CD14-positive monocyte (primary cell): Measurements from ENCODE around the gene PRKAR1A. TPM values are rescaled to one million over a fixed set of nuclear protein-coding genes. Genes with fewer than 3 reads are reported as not detected.

Experiments
- DNase-seq, 3 donors: peaks; one replicate each; pipeline ENCODE4 v3.0.0-alpha.2; 2011 to 2022
- H2AFZ ChIP-seq: 2 replicates; pipeline ENCODE4 v1.6.0; 2012; ENCODE audit warnings: mild to moderate bottlenecking, low read depth, low read length, inconsistent platforms; ENCODE audit not compliant: insufficient read depth, poor library complexity, severe bottlenecking
- H3K27ac ChIP-seq, 2 donors: 1 replicate in 1 of 2; 2 replicates in 1 of 2; pipeline ENCODE4 v1.5.1; 2012 to 2013; ENCODE audit warnings: low read length in 2 of 2, control low read depth in 1 of 2, inconsistent platforms in 1 of 2, low read depth in 1 of 2, mild to moderate bottlenecking in 1 of 2
- H3K27me3 ChIP-seq, 2 donors: one replicate each; pipeline versions ENCODE4 v1.6.0 to v1.6.1; 2011 to 2013; ENCODE audit warnings: low read length in 2 of 2; ENCODE audit not compliant: control insufficient read depth in 2 of 2, insufficient read depth in 2 of 2
- H3K36me3 ChIP-seq, 2 donors: replicated peaks in 1 of 2; 1 replicate in 1 of 2; 2 replicates in 1 of 2; pipeline versions ENCODE4 v1.5.1 to v1.6.1; 2012 to 2013; ENCODE audit warnings: low read length in 2 of 2, control low read depth in 1 of 2, inconsistent platforms in 1 of 2, mild to moderate bottlenecking in 1 of 2; ENCODE audit not compliant: insufficient read depth in 2 of 2, control insufficient read depth in 1 of 2
- H3K4me1 ChIP-seq, 2 donors: 1 replicate in 1 of 2; 2 replicates in 1 of 2; pipeline versions ENCODE4 v1.5.1 to v1.6.1; 2012 to 2013; ENCODE audit warnings: low read length in 2 of 2, control low read depth in 1 of 2, inconsistent platforms in 1 of 2, mild to moderate bottlenecking in 1 of 2, moderate library complexity in 1 of 2; ENCODE audit not compliant: insufficient read depth in 2 of 2, control insufficient read depth in 1 of 2
- H3K4me2 ChIP-seq: replicated peaks from 2 replicates; pipeline ENCODE3; 2012; ENCODE audit warnings: low read length, moderate library complexity, mild to moderate bottlenecking; ENCODE audit not compliant: poor library complexity, severe bottlenecking; ENCODE audit errors: extremely low read depth
- H3K4me3 ChIP-seq, 3 experiments: fragments of 200-600 bp in 1 of 3; sonication (generic) in 1 of 3; replicated peaks in 1 of 3; 1 replicate in 2 of 3; 2 replicates in 1 of 3; pipeline ENCODE4 v1.5.1; 2011 to 2013; ENCODE audit warnings: low read length in 3 of 3, mild to moderate bottlenecking in 3 of 3, control low read depth in 2 of 3, low read depth in 2 of 3, inconsistent platforms in 1 of 3, moderate library complexity in 1 of 3
- H3K79me2 ChIP-seq: 2 replicates; pipeline ENCODE4 v1.6.0; 2012; ENCODE audit warnings: mild to moderate bottlenecking, control low read depth, inconsistent platforms, low read length, moderate library complexity; ENCODE audit not compliant: insufficient read depth
- H3K9ac ChIP-seq: 2 replicates; pipeline ENCODE4 v1.6.0; 2017; ENCODE audit warnings: low read length, mild to moderate bottlenecking; ENCODE audit not compliant: insufficient read depth, poor library complexity, severe bottlenecking
- H3K9me3 ChIP-seq, 2 donors: replicated peaks in 1 of 2; 1 replicate in 1 of 2; 2 replicates in 1 of 2; pipeline versions ENCODE4 v1.5.1 to v1.6.1; 2012 to 2013; ENCODE audit warnings: low read length in 2 of 2, control low read depth in 1 of 2; ENCODE audit not compliant: control insufficient read depth in 1 of 2, insufficient read depth in 1 of 2
- H4K20me1 ChIP-seq: 2 replicates; pipeline ENCODE4 v1.6.0; 2012; ENCODE audit warnings: mild to moderate bottlenecking, low read length, control low read depth, moderate library complexity; ENCODE audit not compliant: insufficient read depth
- H3K27ac Mint-ChIP-seq, 7 donors: one replicate each; pipeline ENCODE4 v1.8.0; 2020; ENCODE audit warnings: mild to moderate bottlenecking in 7 of 7, mixed read lengths in 7 of 7, moderate library complexity in 6 of 7, inconsistent platforms in 2 of 7
- H3K27me3 Mint-ChIP-seq, 3 donors: one replicate each; pipeline ENCODE4 v1.8.0; 2021 to 2022; ENCODE audit warnings: low read depth in 3 of 3, mild to moderate bottlenecking in 3 of 3, mixed read lengths in 3 of 3, moderate library complexity in 3 of 3, inconsistent platforms in 1 of 3
- H3K36me3 Mint-ChIP-seq, 2 donors: one replicate each; pipeline ENCODE4 v1.8.0; 2020; ENCODE audit warnings: mixed read lengths in 2 of 2, inconsistent platforms in 1 of 2, mild to moderate bottlenecking in 1 of 2
- H3K4me1 Mint-ChIP-seq: one replicate; pipeline ENCODE4 v1.8.0; 2020; ENCODE audit warnings: mild to moderate bottlenecking, mixed read lengths
- H3K4me3 Mint-ChIP-seq, 2 donors: one replicate each; pipeline ENCODE4 v1.8.0; 2020; ENCODE audit warnings: mild to moderate bottlenecking in 2 of 2, mixed read lengths in 2 of 2, moderate library complexity in 1 of 2
- H3K9me3 Mint-ChIP-seq, 7 donors: one replicate each; pipeline ENCODE4 v1.8.0; 2020 to 2022; ENCODE audit warnings: mixed read lengths in 7 of 7, mild to moderate bottlenecking in 6 of 7, moderate library complexity in 6 of 7, inconsistent platforms in 2 of 7
- WGBS: methylation state at CpG from one replicate; pipeline ENCODE4 v1.1.5; 2013; ENCODE audit warnings: missing lambda C conversion rate; ENCODE audit not compliant: insufficient coverage; 5-methylcytosine and 5-hydroxymethylcytosine counted together
- intact Hi-C, 2 donors: fragments of 100-400 bp; cut with micrococcal nuclease; formaldehyde crosslinking; loops; one replicate each; pipeline versions ENCODE4 v1.15.0 to v1.15.1; 2023
- polyA plus RNA-seq, 3 donors: library from polyadenylated mRNA; depleted of rRNA in 1 of 3; unstranded in 2 of 3; stranded (reverse) in 1 of 3; fragments of 300-500 nt in 2 of 3; fragments of >200 nt in 1 of 3; fragmentation: Illumina TruSeq in 2 of 3; gene quantifications; 1 replicate in 2 of 3; 2 replicates in 1 of 3; pipeline ENCODE4 v1.2.3, GENCODE V29; 2012 to 2021
- TF ChIP-seq, protein P1 (sequence below): fragments of 200-600 bp; IDR thresholded peaks from one replicate; pipeline ENCODE4 v1.8.0; 2022; ENCODE audit warnings: antibody characterized with exemption, mild to moderate bottlenecking

The PRKAR1A gene
- polyA plus RNA-seq, 3 donors: 91.9 to 436 (median 300) TPM

DNA sequence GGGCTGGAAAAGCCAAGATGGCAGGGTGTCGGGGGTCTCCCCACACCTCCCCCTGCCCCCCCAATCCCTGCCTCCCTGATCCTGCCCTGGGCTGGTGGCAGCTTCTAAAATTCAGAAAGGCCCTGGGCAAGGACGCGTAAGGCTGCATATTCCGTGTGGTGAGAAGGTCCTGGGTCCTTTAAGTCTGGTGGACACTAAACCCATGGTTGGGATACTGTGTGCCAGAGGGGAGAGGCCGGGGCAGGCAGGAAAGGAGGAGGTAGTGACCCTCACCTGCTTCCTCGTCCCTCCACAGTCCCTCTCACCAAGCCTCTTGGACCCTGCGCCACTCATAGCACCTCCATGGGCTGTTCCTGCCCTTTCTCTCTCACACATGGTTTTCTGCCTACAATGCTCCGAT lies 28.8 kb downstream of the PRKAR1A start:
- H3K27ac Mint-ChIP-seq: no peak overlapping the region
- H3K27ac ChIP-seq: no peak overlapping the region
- intact Hi-C loops: loop anchor here in 1 of 2 donors (5.0 kb wide), 1 partner anchor 71 kb away; no protein-coding TSS in a partner anchor

DNA sequence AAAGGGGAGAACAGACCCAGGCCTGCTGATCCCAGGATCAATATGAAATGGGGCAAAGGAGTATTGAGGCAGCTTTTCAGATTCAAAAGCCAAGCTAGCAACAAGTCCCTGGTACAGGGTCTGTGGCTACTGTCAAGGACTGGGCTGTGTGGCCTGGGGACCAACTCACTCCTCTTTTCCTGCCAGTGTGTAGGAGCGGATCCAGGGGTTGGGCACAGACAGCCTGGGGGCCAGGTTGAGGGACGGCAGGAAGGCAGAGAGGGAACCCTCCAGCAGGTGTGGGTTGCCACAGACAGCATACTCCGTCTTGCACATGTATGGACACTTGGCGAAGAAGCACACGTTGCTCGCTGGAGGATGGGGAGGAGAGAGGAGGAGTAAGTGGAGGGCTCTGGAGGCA lies 29.6 kb downstream of the PRKAR1A start:
- no peak overlapping the region for H3K27ac Mint-ChIP-seq

More for the DNA sequence above, 28.8 kb downstream of the PRKAR1A start:
- no peak overlapping the region for H3K9ac ChIP-seq
- H4K20me1 ChIP-seq: peaks cover 51% of the 10 kb centered on the region
- peaks cover 15% of the 10 kb centered on the region for H3K4me1 Mint-ChIP-seq
- H3K9me3 Mint-ChIP-seq: no peaks in the 10 kb centered on the region
- no peaks in the 10 kb centered on the region for H3K27me3 ChIP-seq
- DNase-seq: no peak
- H3K4me2 ChIP-seq: no peak overlapping the region
- H3K36me3 Mint-ChIP-seq: peaks cover 35 to 41% of the 10 kb centered on the region in 2 donors
- H3K36me3 ChIP-seq: peaks cover 26 to 47% of the 10 kb centered on the region in 2 donors
- H2AFZ ChIP-seq: no peak overlapping the region
- H3K27me3 Mint-ChIP-seq: peaks cover 0 to 5% (median 2%) of the 10 kb centered on the region in 3 donors
- H3K9me3 ChIP-seq: no peaks in the 10 kb centered on the region
- H3K4me3 ChIP-seq: no peak overlapping the region
- no peaks in the 10 kb centered on the region for H3K79me2 ChIP-seq
- WGBS: 100% methylated on average over 3 of the region's 8 CpGs
- peaks cover 9 to 11% of the 10 kb centered on the region in 2 donors for H3K4me1 ChIP-seq
- no peak overlapping the region for H3K4me3 Mint-ChIP-seq
- TF ChIP-seq, protein P1, sequence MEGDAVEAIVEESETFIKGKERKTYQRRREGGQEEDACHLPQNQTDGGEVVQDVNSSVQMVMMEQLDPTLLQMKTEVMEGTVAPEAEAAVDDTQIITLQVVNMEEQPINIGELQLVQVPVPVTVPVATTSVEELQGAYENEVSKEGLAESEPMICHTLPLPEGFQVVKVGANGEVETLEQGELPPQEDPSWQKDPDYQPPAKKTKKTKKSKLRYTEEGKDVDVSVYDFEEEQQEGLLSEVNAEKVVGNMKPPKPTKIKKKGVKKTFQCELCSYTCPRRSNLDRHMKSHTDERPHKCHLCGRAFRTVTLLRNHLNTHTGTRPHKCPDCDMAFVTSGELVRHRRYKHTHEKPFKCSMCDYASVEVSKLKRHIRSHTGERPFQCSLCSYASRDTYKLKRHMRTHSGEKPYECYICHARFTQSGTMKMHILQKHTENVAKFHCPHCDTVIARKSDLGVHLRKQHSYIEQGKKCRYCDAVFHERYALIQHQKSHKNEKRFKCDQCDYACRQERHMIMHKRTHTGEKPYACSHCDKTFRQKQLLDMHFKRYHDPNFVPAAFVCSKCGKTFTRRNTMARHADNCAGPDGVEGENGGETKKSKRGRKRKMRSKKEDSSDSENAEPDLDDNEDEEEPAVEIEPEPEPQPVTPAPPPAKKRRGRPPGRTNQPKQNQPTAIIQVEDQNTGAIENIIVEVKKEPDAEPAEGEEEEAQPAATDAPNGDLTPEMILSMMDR: no peak

More for the DNA sequence above, 29.6 kb downstream of the PRKAR1A start:
- 90% methylated on average over 6 of the region's 6 CpGs for WGBS
- TF ChIP-seq, protein P1: no peak
- H3K36me3 ChIP-seq: peaks cover 17 to 39% of the 10 kb centered on the region in 2 donors
- Mint-ChIP-seq H3K27me3 (peaks cover 0 to 7% (median 2%) of the 10 kb centered on the region in 3 donors), H3K4me3 (no peak overlapping the region), H3K36me3 (peaks cover 27 to 34% of the 10 kb centered on the region in 2 donors), H3K4me1 (peaks cover 15% of the 10 kb centered on the region), H3K9me3 (peaks cover 0 to 5% (median 0%) of the 10 kb centered on the region in 7 donors)
- no peaks in the 10 kb centered on the region for H3K27me3 ChIP-seq
- intact Hi-C loops: loop anchor here in 1 of 2 donors (5.0 kb wide), 1 partner anchor 70 kb away; no protein-coding TSS in a partner anchor
- no peak overlapping the region for H2AFZ ChIP-seq
- H3K9me3 ChIP-seq: no peaks in the 10 kb centered on the region
- peaks cover 9 to 11% of the 10 kb centered on the region in 2 donors for H3K4me1 ChIP-seq
- no peak overlapping the region for H3K4me2 ChIP-seq
- peaks cover 43% of the 10 kb centered on the region for H4K20me1 ChIP-seq
- H3K4me3 ChIP-seq: no peak overlapping the region
- DNase-seq: no peak
- no peak overlapping the region for H3K27ac ChIP-seq
- H3K9ac ChIP-seq: no peak overlapping the region
- no peaks in the 10 kb centered on the region for H3K79me2 ChIP-seq
